ENCODE results near the gene DDX25. TPM values are rescaled to one million over a fixed set of nuclear protein-coding genes. Genes with fewer than 3 reads are reported as not detected.
"Not testable (repeated sequence)": the region's sequence is repeated elsewhere in the genome, so short reads cannot be mapped to it uniquely, and the experiment has no call there.

Gene DDX25
- total RNA-seq, 2 donors from 2014 or later, result 0.26 TPM; not detected in 1

- intact Hi-C loops (cut with DNase I), result no loop called here
- Histone ChIP-seq H3K9me3 (no peaks in the 10 kb centered on the region), H3K27ac (no peak overlapping the region), H3K36me3 (replicated peaks in 1 of 2; ENCODE audit: insufficient read depth in 1 of 2, low read depth in 2 of 2) (no peaks in the 10 kb centered on the region), H3K4me3 (no peak overlapping the region), H3K27me3 (no peaks in the 10 kb centered on the region), H3K4me1 (peaks cover 28% of the 10 kb centered on the region)
- ATAC-seq (no peak), DNase-seq (no peak)
- WGBS, 2 donors, result 49 to 50% methylated on average over 11 of the region's 11 CpGs
- TF ChIP-seq, protein P1, sequence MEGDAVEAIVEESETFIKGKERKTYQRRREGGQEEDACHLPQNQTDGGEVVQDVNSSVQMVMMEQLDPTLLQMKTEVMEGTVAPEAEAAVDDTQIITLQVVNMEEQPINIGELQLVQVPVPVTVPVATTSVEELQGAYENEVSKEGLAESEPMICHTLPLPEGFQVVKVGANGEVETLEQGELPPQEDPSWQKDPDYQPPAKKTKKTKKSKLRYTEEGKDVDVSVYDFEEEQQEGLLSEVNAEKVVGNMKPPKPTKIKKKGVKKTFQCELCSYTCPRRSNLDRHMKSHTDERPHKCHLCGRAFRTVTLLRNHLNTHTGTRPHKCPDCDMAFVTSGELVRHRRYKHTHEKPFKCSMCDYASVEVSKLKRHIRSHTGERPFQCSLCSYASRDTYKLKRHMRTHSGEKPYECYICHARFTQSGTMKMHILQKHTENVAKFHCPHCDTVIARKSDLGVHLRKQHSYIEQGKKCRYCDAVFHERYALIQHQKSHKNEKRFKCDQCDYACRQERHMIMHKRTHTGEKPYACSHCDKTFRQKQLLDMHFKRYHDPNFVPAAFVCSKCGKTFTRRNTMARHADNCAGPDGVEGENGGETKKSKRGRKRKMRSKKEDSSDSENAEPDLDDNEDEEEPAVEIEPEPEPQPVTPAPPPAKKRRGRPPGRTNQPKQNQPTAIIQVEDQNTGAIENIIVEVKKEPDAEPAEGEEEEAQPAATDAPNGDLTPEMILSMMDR (IDR thresholded peaks at IDR 0.05), result no peak
- TF ChIP-seq POLR2A (IDR thresholded peaks at IDR 0.05), result no peak
These were observed 370 bp downstream of the DDX25 start for GRCh38 chr11:125904678-125905077.

- H3K4me3 ChIP-seq, result no peak overlapping the region
- H3K36me3 ChIP-seq (replicated peaks in 1 of 2; ENCODE audit: insufficient read depth in 1 of 2, low read depth in 2 of 2), result no peaks in the 10 kb centered on the region
- DNase-seq, result no peak
- no peaks in the 10 kb centered on the region for H3K9me3 ChIP-seq
- H3K27me3 ChIP-seq, result no peaks in the 10 kb centered on the region
- no peak for ATAC-seq
- TF ChIP-seq, protein P1 (IDR thresholded peaks at IDR 0.05), result no peak
- TF ChIP-seq POLR2A (IDR thresholded peaks at IDR 0.05), result no peak
- 58 to 64% methylated on average over 8 of the region's 8 CpGs for WGBS, 2 donors
- no peak overlapping the region for H3K27ac ChIP-seq
- intact Hi-C loops (cut with DNase I), result no loop called here
- H3K4me1 ChIP-seq, result no peaks in the 10 kb centered on the region
These were observed 6.0 kb downstream of the DDX25 start for GRCh38 chr11:125910226-125910849.

DNA sequence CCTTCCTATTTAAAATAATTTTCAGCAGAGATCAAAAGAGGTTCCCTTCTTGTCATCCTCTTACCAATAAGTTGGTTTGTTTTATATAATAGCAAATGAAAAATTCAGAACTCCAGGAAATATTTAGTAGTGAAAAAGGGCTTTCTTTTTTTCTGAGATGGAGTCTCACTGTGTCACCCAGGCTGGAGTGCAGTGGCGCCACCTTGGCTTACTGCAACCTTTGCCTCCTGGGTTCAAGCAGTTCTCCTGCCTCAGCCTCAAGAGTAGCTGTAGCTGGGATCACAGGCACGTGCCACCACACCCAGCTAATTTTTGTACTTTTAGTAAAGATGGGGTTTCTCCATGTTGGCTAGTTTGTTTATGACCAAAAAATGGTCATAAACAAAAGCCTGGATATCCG lies 10.3 kb downstream of the DDX25 start:
- ATAC-seq; H3K27ac ChIP-seq; H3K4me3 ChIP-seq; H3K27me3 ChIP-seq; DNase-seq; intact Hi-C loops (cut with DNase I); H3K9me3 ChIP-seq; H3K4me1 ChIP-seq; H3K36me3 ChIP-seq (replicated peaks in 1 of 2; ENCODE audit: insufficient read depth in 1 of 2, low read depth in 2 of 2): not testable (repeated sequence)
- 61 to 79% methylated on average over 3 of the region's 3 CpGs for WGBS, 2 donors

DNA sequence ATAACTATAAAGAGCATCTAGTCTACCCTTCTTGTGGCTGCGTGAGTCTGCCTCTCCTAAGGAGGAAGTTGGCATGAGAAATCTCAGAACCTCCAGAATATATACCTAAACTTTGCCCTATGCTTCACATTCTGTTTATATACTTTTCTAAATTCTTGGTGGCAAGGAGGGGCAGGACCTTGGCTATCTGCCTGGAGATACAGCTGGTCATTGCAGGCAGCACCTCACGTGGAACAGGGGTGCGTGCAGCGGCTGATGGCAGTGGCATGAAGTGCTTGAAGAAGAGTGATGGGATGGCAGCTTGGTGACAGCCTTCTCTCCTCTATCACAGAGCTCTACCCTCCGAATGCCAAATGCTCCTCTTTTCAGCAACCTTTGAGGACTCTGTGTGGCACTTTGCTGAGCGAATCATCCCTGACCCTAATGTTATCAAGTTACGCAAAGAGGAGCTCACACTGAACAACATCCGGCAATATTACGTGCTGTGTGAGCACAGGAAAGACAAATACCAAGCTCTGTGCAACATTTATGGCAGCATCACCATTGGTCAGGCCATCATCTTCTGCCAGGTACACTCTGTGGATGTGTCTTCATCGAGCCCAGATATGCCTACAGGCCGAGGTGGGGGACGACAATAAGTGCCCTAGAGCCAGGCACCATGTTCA lies 12.5 kb downstream of the DDX25 start:
- no peak for ATAC-seq
- no peak for DNase-seq
- Histone ChIP-seq H3K4me1 (no peaks in the 10 kb centered on the region), H3K27me3 (peaks cover 0 to 8% of the 10 kb centered on the region in 2 donors), H3K36me3 (replicated peaks in 1 of 2; ENCODE audit: insufficient read depth in 1 of 2, low read depth in 2 of 2) (no peaks in the 10 kb centered on the region), H3K27ac (no peak overlapping the region), H3K9me3 (no peaks in the 10 kb centered on the region), H3K4me3 (no peak overlapping the region)
- WGBS, 2 donors, result 70 to 72% methylated on average over 12 of the region's 12 CpGs
- TF ChIP-seq POLR2A (IDR thresholded peaks at IDR 0.05), result no peak
- TF ChIP-seq, protein P1 (IDR thresholded peaks at IDR 0.05), result no peak
- intact Hi-C loops (cut with DNase I), result no loop called here

GRCh38 chr11:125918140-125918840 lies 14.0 kb downstream of the DDX25 start:
- intact Hi-C loops (cut with DNase I), result no loop called here
- no peak overlapping the region for H3K27ac ChIP-seq
- ATAC-seq, result no peak

More at GRCh38 chr11:125918140-125918840, 14.0 kb downstream of the DDX25 start:
- TF ChIP-seq, protein P1 (IDR thresholded peaks at IDR 0.05), result no peak
- TF ChIP-seq POLR2A (IDR thresholded peaks at IDR 0.05), result no peak
- Histone ChIP-seq H3K36me3 (replicated peaks in 1 of 2; ENCODE audit: insufficient read depth in 1 of 2, low read depth in 2 of 2) (no peaks in the 10 kb centered on the region), H3K4me3 (no peak overlapping the region), H3K9me3 (no peaks in the 10 kb centered on the region), H3K4me1 (no peaks in the 10 kb centered on the region), H3K27me3 (peaks cover 0 to 8% of the 10 kb centered on the region in 2 donors)
- 74 to 76% methylated on average over 13 of the region's 13 CpGs for WGBS, 2 donors
- DNase-seq, result no peak

All from body of pancreas (tissue), 4 donors.